GM12878 (cell line): ENCODE results near the gene CSF2. TPM values are rescaled to one million over a fixed set of nuclear protein-coding genes. Genes with fewer than 3 reads are reported as not detected.

Source experiments
- ATAC-seq: fragments of 200-7000 bp; cut with Tn5 transposase; 3 replicates; pipeline ENCODE4 v1.9.1; 2020; ENCODE audit warnings: mild to moderate bottlenecking, moderate library complexity
- BruUV-seq: library from RNA; stranded (reverse); fragments of 400-500 nt; replicated peaks from 2 replicates; lab custom pipeline; 2021; lab: Mats Ljungman, UMichigan
- CTCF ChIA-PET: fragments of 300-600 bp; sonication (Branson Sonifier 250); formaldehyde crosslinking; extraction: SDS; loops from one replicate; lab custom pipeline; 2021; ENCODE audit warnings: inconsistent platforms; lab: Yijun Ruan, JAX
- POLR2A ChIA-PET: fragments of 350-600 bp; formaldehyde crosslinking; extraction: SDS; loops from one replicate; lab custom pipeline; 2021; ENCODE audit warnings: inconsistent platforms; lab: Charles Lee
- RAD21 ChIA-PET: fragments of 300-600 bp; sonication (Branson Sonifier 250); formaldehyde crosslinking; loops from one replicate; lab custom pipeline; 2023; ENCODE audit warnings: antibody characterized with exemption; ENCODE audit not compliant: unreplicated experiment; lab: Charles Lee
- SMC1A ChIA-PET: fragments of 300-600 bp; sonication (Branson Sonifier 250); formaldehyde crosslinking; loops from one replicate; lab custom pipeline; 2023; ENCODE audit not compliant: unreplicated experiment, uncharacterized antibody; lab: Charles Lee
- DNase-seq: peaks from one replicate; pipeline ENCODE4 v3.0.0-alpha.2; 2011; ENCODE audit warnings: low read depth, low spot score
- FAIRE-seq: peaks from 3 replicates; lab custom pipeline; 2011; peaks lifted over from hg19 to GRCh38; lab: Jason Lieb, UNC
- H2AFZ ChIP-seq: 2 replicates; pipeline ENCODE4 v1.6.0; 2011; ENCODE audit warnings: low read depth, low read length, control low read depth; ENCODE audit not compliant: control insufficient read depth
- H3K27ac ChIP-seq: 2 replicates; pipeline ENCODE4 v1.5.1; 2011; ENCODE audit warnings: control low read depth; ENCODE audit not compliant: control insufficient read depth, insufficient read depth
- H3K27me3 ChIP-seq, 2 experiments: replicated peaks in 1 of 2; 2 replicates each; pipeline versions ENCODE4 v1.6.0 to v1.6.1; 2011; ENCODE audit warnings: low read length in 1 of 2; ENCODE audit not compliant: control insufficient read depth in 2 of 2, insufficient read depth in 2 of 2
- H3K36me3 ChIP-seq, 2 experiments: 2 replicates each; pipeline ENCODE4 v1.5.1; 2011; ENCODE audit warnings: low read length in 1 of 2; ENCODE audit not compliant: control insufficient read depth in 2 of 2, insufficient read depth in 2 of 2
- H3K4me1 ChIP-seq: 2 replicates; pipeline ENCODE4 v1.6.1; 2011; ENCODE audit warnings: mild to moderate bottlenecking, low read length, moderate library complexity, mixed read lengths; ENCODE audit not compliant: control insufficient read depth, insufficient read depth
- H3K4me2 ChIP-seq: 2 replicates; pipeline ENCODE4 v1.6.0; 2011; ENCODE audit warnings: control low read depth; ENCODE audit not compliant: control insufficient read depth, insufficient read depth
- H3K4me3 ChIP-seq: fragments of 200-600 bp; sonication (generic); 2 replicates; pipeline ENCODE4 v1.5.1; 2016
- H3K79me2 ChIP-seq: 2 replicates; pipeline ENCODE4 v1.6.0; 2011; ENCODE audit warnings: low read length; ENCODE audit not compliant: control insufficient read depth, insufficient read depth
- H3K9ac ChIP-seq: 2 replicates; pipeline ENCODE4 v1.8.0; 2011; ENCODE audit warnings: low read length, control low read depth, mixed read lengths; ENCODE audit not compliant: control insufficient read depth, insufficient read depth
- H3K9me3 ChIP-seq: replicated peaks from 3 replicates; pipeline ENCODE4 v1.5.1; 2011; ENCODE audit warnings: mild to moderate bottlenecking, low read length; ENCODE audit not compliant: control insufficient read depth, insufficient read depth
- H4K20me1 ChIP-seq: 2 replicates; pipeline ENCODE4 v1.6.0; 2011; ENCODE audit not compliant: control insufficient read depth, insufficient read depth
- ASH2L ChIP-seq: fragments of 300-600, 200-600 bp; sonication (generic); IDR thresholded peaks from 2 replicates; pipeline ENCODE4 v1.6.1; 2017; ENCODE audit warnings: low read depth, mild to moderate bottlenecking, borderline replicate concordance
- CUX1 ChIP-seq: IDR thresholded peaks from 2 replicates; pipeline ENCODE4 v1.6.1; 2012; ENCODE audit warnings: improper control_type of control experiment, low read depth, low read length; ENCODE audit not compliant: insufficient replicate concordance
- ETV6 ChIP-seq, 2 experiments: fragments of 450-650 bp in 1 of 2; IDR thresholded peaks in 1 of 2; conservative IDR thresholded peaks in 1 of 2; 2 replicates each; pipeline ENCODE4 v1.6.1; 2014; ENCODE audit warnings: antibody characterized with exemption in 1 of 2, borderline replicate concordance in 1 of 2, low read depth in 1 of 2, mild to moderate bottlenecking in 1 of 2, moderate library complexity in 1 of 2
- GABPA ChIP-seq: IDR thresholded peaks from 2 replicates; pipeline ENCODE4 v1.6.1; 2014; ENCODE audit warnings: antibody characterized with exemption, low read depth, mild to moderate bottlenecking, inconsistent platforms
- NFYB ChIP-seq: IDR thresholded peaks from 2 replicates; pipeline ENCODE4 v1.6.1; 2011; ENCODE audit warnings: low read depth, mild to moderate bottlenecking, low read length, improper control_type of control experiment, moderate library complexity; ENCODE audit not compliant: insufficient read depth
- PML ChIP-seq: IDR thresholded peaks from 2 replicates; pipeline ENCODE4 v1.6.1; 2012; ENCODE audit warnings: low read length, inconsistent platforms
- RB1 ChIP-seq: fragments of 450-650 bp; formaldehyde crosslinking; IDR thresholded peaks from 2 replicates; pipeline ENCODE4 v1.6.1; 2017; ENCODE audit warnings: mild to moderate bottlenecking, borderline replicate concordance
- STAT1 ChIP-seq: fragments of 450-650 bp; conservative IDR thresholded peaks from 2 replicates; pipeline ENCODE4 v1.6.1; 2014; ENCODE audit warnings: antibody characterized with exemption, mild to moderate bottlenecking
- TAF1 ChIP-seq: IDR thresholded peaks from 2 replicates; pipeline ENCODE4 v1.6.1; 2011; ENCODE audit warnings: mild to moderate bottlenecking, low read depth, low read length, borderline replicate concordance
- ZNF384 ChIP-seq: IDR thresholded peaks from 2 replicates; pipeline ENCODE4 v1.6.1; 2012; ENCODE audit warnings: low read depth, mild to moderate bottlenecking, low read length, improper control_type of control experiment, borderline replicate concordance
- ZSCAN29 ChIP-seq: fragments of 450-650 bp; IDR thresholded peaks from 2 replicates; pipeline ENCODE4 v1.6.1; 2017; ENCODE audit warnings: mild to moderate bottlenecking, moderate library complexity
- WGBS: methylation state at CpG from one replicate; pipeline ENCODE4 v1.1.6; 2016; ENCODE audit warnings: low lambda C conversion rate; ENCODE audit not compliant: insufficient replicate concordance, insufficient coverage; ENCODE audit errors: missing lambda C conversion rate; 5-methylcytosine and 5-hydroxymethylcytosine counted together
- in situ Hi-C: fragments of 300-500 bp; cut with MboI; formaldehyde crosslinking; loops from 9 replicates; pipeline ENCODE4 v1.14.3; 2018; ENCODE audit warnings: mixed read lengths
- intact Hi-C: fragments of 100-400 bp; cut with micrococcal nuclease; formaldehyde crosslinking; loops from one replicate; pipeline ENCODE4 v1.14.2; 2022; ENCODE audit not compliant: unreplicated experiment
- polyA plus RNA-seq, 11 experiments: library from polyadenylated mRNA; depleted of rRNA in 4 of 11; unstranded in 6 of 11; stranded (reverse) in 5 of 11; fragments of >200 nt; fragmentation: Nextera tagmentation in 4 of 11; fragmentation: Illumina TruSeq in 1 of 11; extraction: Ambion mirVana in 4 of 11; extraction: Trizol in 1 of 11; gene quantifications; 1 replicate in 1 of 11; 2 replicates in 10 of 11; pipeline versions ENCODE4 v1.2.1 to v1.2.3, GENCODE V29; 2011 to 2016; ENCODE audit warnings: inconsistent platforms in 2 of 11, missing spikeins in 2 of 11, low read depth in 1 of 11
- total RNA-seq, 4 experiments: library from RNA; depleted of rRNA in 3 of 4; stranded (reverse); fragments of >200 nt in 3 of 4; fragmentation: Illumina TruSeq in 1 of 4; extraction: Trizol in 1 of 4; gene quantifications; 2 replicates each; pipeline versions ENCODE4 v1.2.1 to v1.2.3, GENCODE V29; 2013 to 2021
- TF ChIP-seq, protein P1 (sequence below): fragments of 450-650 bp; conservative IDR thresholded peaks from 2 replicates; pipeline ENCODE4 v1.6.1; 2017; ENCODE audit warnings: mild to moderate bottlenecking, moderate library complexity
- TF ChIP-seq, protein P2 (sequence below), 3 experiments: IDR thresholded peaks in 2 of 3; conservative IDR thresholded peaks in 1 of 3; 2 replicates each; pipeline ENCODE4 v1.5.1; 2011; ENCODE audit warnings: low read depth in 3 of 3, low read length in 3 of 3, mild to moderate bottlenecking in 3 of 3, control low read depth in 2 of 3, moderate library complexity in 2 of 3, inconsistent platforms in 1 of 3, mixed read lengths in 1 of 3; ENCODE audit not compliant: control insufficient read depth in 2 of 3, insufficient read depth in 1 of 3; ENCODE audit errors: extremely low read depth in 1 of 3

CSF2 gene
- total and polyA plus RNA-seq, 10 of the 15 experiments (the other 5 are each of a cell fraction or from before 2014, with no cell fraction given): 0.15 to 2.0 (median 0.69) TPM; not detected in 2

DNA sequence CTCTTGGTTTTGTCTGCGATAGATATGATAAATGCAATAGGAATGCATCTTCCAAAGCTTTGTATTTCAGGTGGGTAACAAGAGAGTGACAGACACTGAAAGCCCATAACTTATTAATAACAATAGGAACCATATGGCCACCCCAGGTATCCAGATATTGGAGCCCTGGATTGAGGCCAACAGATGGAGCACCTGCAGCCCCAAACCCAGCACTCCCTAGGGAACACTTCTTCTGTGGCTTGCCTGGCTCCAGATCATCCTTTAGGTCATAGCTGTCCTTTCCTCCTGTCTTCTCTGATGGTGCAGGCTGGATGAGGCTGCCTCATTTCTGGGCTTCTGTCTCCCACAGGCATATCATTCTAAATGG, 18.2 kb upstream of the CSF2 start:
- ATAC-seq (no peak), FAIRE-seq (no peak), DNase-seq (no peak)
- H4K20me1 ChIP-seq: no peaks in the 10 kb centered on the region
- TF ChIP-seq, protein P1, sequence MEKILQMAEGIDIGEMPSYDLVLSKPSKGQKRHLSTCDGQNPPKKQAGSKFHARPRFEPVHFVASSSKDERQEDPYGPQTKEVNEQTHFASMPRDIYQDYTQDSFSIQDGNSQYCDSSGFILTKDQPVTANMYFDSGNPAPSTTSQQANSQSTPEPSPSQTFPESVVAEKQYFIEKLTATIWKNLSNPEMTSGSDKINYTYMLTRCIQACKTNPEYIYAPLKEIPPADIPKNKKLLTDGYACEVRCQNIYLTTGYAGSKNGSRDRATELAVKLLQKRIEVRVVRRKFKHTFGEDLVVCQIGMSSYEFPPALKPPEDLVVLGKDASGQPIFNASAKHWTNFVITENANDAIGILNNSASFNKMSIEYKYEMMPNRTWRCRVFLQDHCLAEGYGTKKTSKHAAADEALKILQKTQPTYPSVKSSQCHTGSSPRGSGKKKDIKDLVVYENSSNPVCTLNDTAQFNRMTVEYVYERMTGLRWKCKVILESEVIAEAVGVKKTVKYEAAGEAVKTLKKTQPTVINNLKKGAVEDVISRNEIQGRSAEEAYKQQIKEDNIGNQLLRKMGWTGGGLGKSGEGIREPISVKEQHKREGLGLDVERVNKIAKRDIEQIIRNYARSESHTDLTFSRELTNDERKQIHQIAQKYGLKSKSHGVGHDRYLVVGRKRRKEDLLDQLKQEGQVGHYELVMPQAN: no peak
- TF ChIP-seq TAF1 (no peak), STAT1 (no peak), ASH2L (no peak), ZSCAN29 (no peak), PML (no peak), NFYB (no peak), ZNF384 (no peak), RB1 (no peak), ETV6 (conservative IDR thresholded peaks at IDR 0.05 in 1 of 2, IDR thresholded peaks at IDR 0.05 in 1 of 2; ENCODE audit: borderline replicate concordance in 1 of 2, low read depth in 1 of 2) (no peak), CUX1 (no peak), GABPA (no peak)
- TF ChIP-seq, protein P2, sequence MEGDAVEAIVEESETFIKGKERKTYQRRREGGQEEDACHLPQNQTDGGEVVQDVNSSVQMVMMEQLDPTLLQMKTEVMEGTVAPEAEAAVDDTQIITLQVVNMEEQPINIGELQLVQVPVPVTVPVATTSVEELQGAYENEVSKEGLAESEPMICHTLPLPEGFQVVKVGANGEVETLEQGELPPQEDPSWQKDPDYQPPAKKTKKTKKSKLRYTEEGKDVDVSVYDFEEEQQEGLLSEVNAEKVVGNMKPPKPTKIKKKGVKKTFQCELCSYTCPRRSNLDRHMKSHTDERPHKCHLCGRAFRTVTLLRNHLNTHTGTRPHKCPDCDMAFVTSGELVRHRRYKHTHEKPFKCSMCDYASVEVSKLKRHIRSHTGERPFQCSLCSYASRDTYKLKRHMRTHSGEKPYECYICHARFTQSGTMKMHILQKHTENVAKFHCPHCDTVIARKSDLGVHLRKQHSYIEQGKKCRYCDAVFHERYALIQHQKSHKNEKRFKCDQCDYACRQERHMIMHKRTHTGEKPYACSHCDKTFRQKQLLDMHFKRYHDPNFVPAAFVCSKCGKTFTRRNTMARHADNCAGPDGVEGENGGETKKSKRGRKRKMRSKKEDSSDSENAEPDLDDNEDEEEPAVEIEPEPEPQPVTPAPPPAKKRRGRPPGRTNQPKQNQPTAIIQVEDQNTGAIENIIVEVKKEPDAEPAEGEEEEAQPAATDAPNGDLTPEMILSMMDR (IDR thresholded peaks at IDR 0.05 in 2 of 3, conservative IDR thresholded peaks at IDR 0.05 in 1 of 3; ENCODE audit: control insufficient read depth in 2 of 3, extremely low read depth in 1 of 3, insufficient read depth in 1 of 3, low read depth in 3 of 3, low read length in 3 of 3): no peak
- no peaks in the 10 kb centered on the region for H3K9me3 ChIP-seq
- intact Hi-C loops (no loop called here), in situ Hi-C loops (no loop called here)
- ChIA-PET CTCF (interaction anchor here (3.4 kb wide), 1 partner anchor 7 kb away, joined by 15 read pairs; no protein-coding TSS in a partner anchor), POLR2A (no interaction called here), RAD21 (no interaction called here), SMC1A (no interaction called here)
- H3K79me2 ChIP-seq: no peaks in the 10 kb centered on the region
- H3K4me2 ChIP-seq: no peak overlapping the region
- no peak overlapping the region for H2AFZ ChIP-seq
- H3K36me3 ChIP-seq: no peaks in the 10 kb centered on the region
- H3K27ac ChIP-seq: no peak overlapping the region
- no TSS peak for BruUV-seq
- H3K9ac ChIP-seq: no peak overlapping the region
- 93% methylated on average over 1 of the region's 1 CpG for WGBS
- H3K4me1 ChIP-seq: no peaks in the 10 kb centered on the region
- peaks cover 0 to 5% of the 10 kb centered on the region in 2 experiments for H3K27me3 ChIP-seq
- H3K4me3 ChIP-seq: no peak overlapping the region
